HepG2 (cell line): ENCODE results near the gene CDH22. TPM values are rescaled to one million over a fixed set of nuclear protein-coding genes. Genes with fewer than 3 reads are reported as not detected.

Experiments
- ATAC-seq: fragments of 200-7000 bp; cut with Tn5 transposase; 3 replicates; pipeline ENCODE4 v1.9.1; 2020; ENCODE audit warnings: mild to moderate bottlenecking, moderate library complexity
- BruUV-seq: library from RNA; stranded (reverse); fragments of 400-500 nt; replicated peaks from 2 replicates; lab custom pipeline; 2021; lab: Mats Ljungman, UMichigan
- CTCF ChIA-PET: fragments of 300-600 bp; formaldehyde crosslinking; extraction: SDS; loops from one replicate; lab custom pipeline; 2021; ENCODE audit warnings: low total read pairs, inconsistent platforms, low intra/inter-chr PET ratio; lab: Yijun Ruan, JAX
- POLR2A ChIA-PET: fragments of 350-600 bp; sonication (Branson Sonifier 250); formaldehyde crosslinking; loops from one replicate; lab custom pipeline; 2020; ENCODE audit warnings: antibody characterized with exemption, inconsistent platforms; lab: Yijun Ruan, JAX
- DNase-seq: peaks from one replicate; pipeline ENCODE4 v3.0.0-alpha.2; 2015; ENCODE audit warnings: low spot score
- FAIRE-seq: peaks from 3 replicates; lab custom pipeline; 2011; peaks lifted over from hg19 to GRCh38; lab: Jason Lieb, UNC
- H2AFZ ChIP-seq: one replicate; pipeline ENCODE4 v1.6.1; 2011; ENCODE audit warnings: low read length, inconsistent platforms
- H3K27ac ChIP-seq: fragments of 300-600 bp; 3 replicates; pipeline ENCODE4 v1.8.0; 2011; ENCODE audit warnings: mixed run types, mild to moderate bottlenecking, mixed read lengths, low read length, inconsistent platforms; ENCODE audit not compliant: insufficient read depth; ENCODE audit errors: extremely low read length
- H3K27me3 ChIP-seq, 2 experiments: fragments of 200-600 bp in 1 of 2; 2 replicates in 1 of 2; 3 replicates in 1 of 2; pipeline versions ENCODE4 v1.6.0 to v1.8.0; 2011; ENCODE audit warnings: low read length in 2 of 2, mild to moderate bottlenecking in 2 of 2, moderate library complexity in 2 of 2, inconsistent platforms in 1 of 2; ENCODE audit not compliant: insufficient read depth in 2 of 2, control insufficient read depth in 1 of 2
- H3K36me3 ChIP-seq, 2 experiments: fragments of 200-600 bp in 1 of 2; replicated peaks in 1 of 2; 2 replicates in 1 of 2; 3 replicates in 1 of 2; pipeline versions ENCODE4 v1.5.1 to v1.8.0; 2011; ENCODE audit warnings: low read length in 2 of 2, inconsistent platforms in 1 of 2; ENCODE audit not compliant: insufficient read depth in 2 of 2, control insufficient read depth in 1 of 2
- H3K4me1 ChIP-seq: 2 replicates; pipeline ENCODE4 v1.5.1; 2012; ENCODE audit warnings: low read length, inconsistent platforms; ENCODE audit not compliant: insufficient read depth
- H3K4me2 ChIP-seq: 2 replicates; pipeline ENCODE4 v1.6.0; 2011; ENCODE audit warnings: low read depth, low read length, inconsistent platforms
- H3K4me3 ChIP-seq, 3 experiments: fragments of 200-600 bp in 1 of 3; sonication (generic), shearing (Covaris generic) in 1 of 3; replicated peaks in 1 of 3; 2 replicates each; pipeline ENCODE4 v1.5.1; 2011 to 2016; ENCODE audit warnings: low read length in 3 of 3, inconsistent platforms in 2 of 3, low read depth in 2 of 3, mild to moderate bottlenecking in 2 of 3, control low read depth in 1 of 3, mixed read lengths in 1 of 3; ENCODE audit not compliant: insufficient read depth in 1 of 3
- H3K79me2 ChIP-seq: one replicate; pipeline ENCODE4 v1.6.1; 2011; ENCODE audit warnings: low read length, inconsistent platforms; ENCODE audit not compliant: insufficient read depth
- H3K9ac ChIP-seq: 2 replicates; pipeline ENCODE4 v1.6.0; 2011; ENCODE audit warnings: mild to moderate bottlenecking, low read depth, low read length, inconsistent platforms; ENCODE audit not compliant: insufficient read depth
- H3K9me3 ChIP-seq: 2 replicates; pipeline ENCODE4 v1.5.1; 2012; ENCODE audit warnings: mild to moderate bottlenecking, low read length
- H4K20me1 ChIP-seq: 2 replicates; pipeline ENCODE4 v1.6.0; 2011; ENCODE audit warnings: inconsistent platforms, mild to moderate bottlenecking, low read length, moderate library complexity; ENCODE audit not compliant: insufficient read depth
- KDM5B ChIP-seq: sonication (generic); formaldehyde crosslinking; IDR thresholded peaks from 2 replicates; pipeline ENCODE4 v1.4.0; 2020; ENCODE audit warnings: missing genetic modification reagents, mild to moderate bottlenecking, borderline replicate concordance
- PPARG ChIP-seq: conservative IDR thresholded peaks from 2 replicates; pipeline ENCODE4 v1.6.1; 2016; ENCODE audit warnings: missing biosample characterization, missing genetic modification reagents
- ZNF629 ChIP-seq: sonication (generic); formaldehyde crosslinking; conservative IDR thresholded peaks from 2 replicates; pipeline ENCODE4 v1.5.0; 2020; ENCODE audit warnings: missing genetic modification reagents
- WGBS: methylation state at CpG from one replicate; pipeline ENCODE4 v1.1.6; 2017; ENCODE audit warnings: low lambda C conversion rate; 5-methylcytosine and 5-hydroxymethylcytosine counted together
- in situ Hi-C: cut with HindIII; loops from 2 replicates; pipeline ENCODE4 v1.10.0; 2017; ENCODE audit warnings: low pct_unique_long_range_greater_than_20kb; ENCODE audit not compliant: extremely low pct_ligation_motif_present
- intact Hi-C: fragments of 100-400 bp; cut with micrococcal nuclease; formaldehyde crosslinking; loops from one replicate; pipeline ENCODE4 v1.10.0; 2022; ENCODE audit not compliant: unreplicated experiment
- polyA plus RNA-seq, 8 experiments: library from polyadenylated mRNA; depleted of rRNA in 3 of 8; stranded (reverse) in 7 of 8; unstranded in 1 of 8; fragments of >200 nt; fragmentation: Illumina TruSeq in 4 of 8; extraction: Trizol in 4 of 8; gene quantifications; 2 replicates each; pipeline versions ENCODE4 v1.2.1 to v1.2.3, GENCODE V29; 2011 to 2016; ENCODE audit warnings: low read depth in 4 of 8, missing spikeins in 1 of 8, mixed read lengths in 1 of 8; ENCODE audit not compliant: insufficient read depth in 1 of 8
- total RNA-seq, 5 experiments: library from RNA; depleted of rRNA; stranded (reverse); fragments of >200 nt; fragmentation: Illumina TruSeq; extraction: Trizol; gene quantifications; 2 replicates each; pipeline ENCODE4 v1.2.3, GENCODE V29; 2016; ENCODE audit warnings: low read depth in 1 of 5
- TF ChIP-seq, protein P1 (sequence below): sonication (generic); formaldehyde crosslinking; IDR thresholded peaks from 2 replicates; pipeline ENCODE4 v1.4.0; 2020; ENCODE audit warnings: missing genetic modification reagents, borderline replicate concordance

Gene CDH22
- total and polyA plus RNA-seq, 2 of the 13 experiments (the other 11 are each of a cell fraction or from before 2014, with no cell fraction given): not detected

DNA sequence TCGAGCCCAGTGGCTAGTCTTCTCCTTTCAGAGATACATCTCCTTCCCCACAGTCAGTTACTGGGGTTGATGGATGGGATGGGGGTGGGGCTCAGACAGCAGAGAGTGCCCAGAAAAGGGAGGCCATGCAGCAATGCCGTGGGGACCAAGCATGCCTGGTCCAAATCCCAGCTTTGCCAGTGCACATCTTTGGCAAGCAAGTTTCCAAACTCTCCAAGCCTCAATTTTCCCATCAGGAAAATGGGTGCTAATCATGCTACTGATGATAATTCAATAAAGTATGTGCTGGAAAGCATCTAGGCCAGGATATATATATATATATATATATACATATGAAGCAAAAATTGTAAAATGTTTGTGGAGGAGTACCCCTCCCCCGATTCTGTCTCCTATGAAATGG is 111.3 kb downstream of the CDH22 start:
- Histone ChIP-seq H3K9ac (no peak overlapping the region), H2AFZ (no peak overlapping the region)
- no TSS peak for BruUV-seq
- intact Hi-C loops: no loop called here
- in situ Hi-C loops: no loop called here
- 1% methylated on average over 3 of the region's 3 CpGs for WGBS
- FAIRE-seq: no peak
- CTCF ChIA-PET: no interaction called here
- TF ChIP-seq, protein P1, sequence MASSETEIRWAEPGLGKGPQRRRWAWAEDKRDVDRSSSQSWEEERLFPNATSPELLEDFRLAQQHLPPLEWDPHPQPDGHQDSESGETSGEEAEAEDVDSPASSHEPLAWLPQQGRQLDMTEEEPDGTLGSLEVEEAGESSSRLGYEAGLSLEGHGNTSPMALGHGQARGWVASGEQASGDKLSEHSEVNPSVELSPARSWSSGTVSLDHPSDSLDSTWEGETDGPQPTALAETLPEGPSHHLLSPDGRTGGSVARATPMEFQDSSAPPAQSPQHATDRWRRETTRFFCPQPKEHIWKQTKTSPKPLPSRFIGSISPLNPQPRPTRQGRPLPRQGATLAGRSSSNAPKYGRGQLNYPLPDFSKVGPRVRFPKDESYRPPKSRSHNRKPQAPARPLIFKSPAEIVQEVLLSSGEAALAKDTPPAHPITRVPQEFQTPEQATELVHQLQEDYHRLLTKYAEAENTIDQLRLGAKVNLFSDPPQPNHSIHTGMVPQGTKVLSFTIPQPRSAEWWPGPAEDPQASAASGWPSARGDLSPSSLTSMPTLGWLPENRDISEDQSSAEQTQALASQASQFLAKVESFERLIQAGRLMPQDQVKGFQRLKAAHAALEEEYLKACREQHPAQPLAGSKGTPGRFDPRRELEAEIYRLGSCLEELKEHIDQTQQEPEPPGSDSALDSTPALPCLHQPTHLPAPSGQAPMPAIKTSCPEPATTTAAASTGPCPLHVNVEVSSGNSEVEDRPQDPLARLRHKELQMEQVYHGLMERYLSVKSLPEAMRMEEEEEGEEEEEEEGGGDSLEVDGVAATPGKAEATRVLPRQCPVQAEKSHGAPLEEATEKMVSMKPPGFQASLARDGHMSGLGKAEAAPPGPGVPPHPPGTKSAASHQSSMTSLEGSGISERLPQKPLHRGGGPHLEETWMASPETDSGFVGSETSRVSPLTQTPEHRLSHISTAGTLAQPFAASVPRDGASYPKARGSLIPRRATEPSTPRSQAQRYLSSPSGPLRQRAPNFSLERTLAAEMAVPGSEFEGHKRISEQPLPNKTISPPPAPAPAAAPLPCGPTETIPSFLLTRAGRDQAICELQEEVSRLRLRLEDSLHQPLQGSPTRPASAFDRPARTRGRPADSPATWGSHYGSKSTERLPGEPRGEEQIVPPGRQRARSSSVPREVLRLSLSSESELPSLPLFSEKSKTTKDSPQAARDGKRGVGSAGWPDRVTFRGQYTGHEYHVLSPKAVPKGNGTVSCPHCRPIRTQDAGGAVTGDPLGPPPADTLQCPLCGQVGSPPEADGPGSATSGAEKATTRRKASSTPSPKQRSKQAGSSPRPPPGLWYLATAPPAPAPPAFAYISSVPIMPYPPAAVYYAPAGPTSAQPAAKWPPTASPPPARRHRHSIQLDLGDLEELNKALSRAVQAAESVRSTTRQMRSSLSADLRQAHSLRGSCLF: no peak
- TF ChIP-seq ZNF629 (CRISPR knock-in tag) (peak; percentile 81), KDM5B (CRISPR knock-in tag) (no peak), PPARG (CRISPR knock-in tag) (no peak)
- TF ChIP-seq, all 625 proteins: peak for 1
- Histone ChIP-seq H3K4me1 (no peaks in the 10 kb centered on the region), H3K4me2 (no peak overlapping the region), H3K79me2 (no peaks in the 10 kb centered on the region), H3K36me3 (no peaks in the 10 kb centered on the region), H3K27me3 (peaks cover 4 to 50% of the 10 kb centered on the region in 2 experiments; a peak in 4 of 5 replicates), H3K9me3 (no peaks in the 10 kb centered on the region), H3K27ac (no peak overlapping the region), H4K20me1 (no peaks in the 10 kb centered on the region), H3K4me3 (no peak overlapping the region)
- ATAC-seq (no peak), DNase-seq (no peak)
- POLR2A ChIA-PET: no interaction called here
